Neural progenitor cell (in vitro differentiated cells): ENCODE data around the gene DRG1.
"Not testable (repeated sequence)": the region's sequence is repeated elsewhere in the genome, so short reads cannot be mapped to it uniquely, and the experiment has no call there.

Experiments
- EZH2 ChIP-seq: fragments of 200-600 bp; sonication (generic); IDR thresholded peaks from 2 replicates; pipeline ENCODE4 v1.6.1; 2017; ENCODE audit warnings: antibody characterized with exemption, mild to moderate bottlenecking, moderate library complexity
- EZH2phosphoT487 ChIP-seq: fragments of 200-600 bp; sonication (generic); IDR thresholded peaks from 2 replicates; pipeline ENCODE4 v1.6.1; 2017; ENCODE audit warnings: antibody characterized with exemption
- TF ChIP-seq, protein P1 (sequence below): fragments of 200-600 bp; sonication (generic); IDR thresholded peaks from 2 replicates; pipeline ENCODE4 v1.5.1; 2017; ENCODE audit warnings: antibody characterized with exemption, mild to moderate bottlenecking

- TF ChIP-seq EZH2, EZH2phosphoT487: not testable (repeated sequence)
- TF ChIP-seq, protein P1, sequence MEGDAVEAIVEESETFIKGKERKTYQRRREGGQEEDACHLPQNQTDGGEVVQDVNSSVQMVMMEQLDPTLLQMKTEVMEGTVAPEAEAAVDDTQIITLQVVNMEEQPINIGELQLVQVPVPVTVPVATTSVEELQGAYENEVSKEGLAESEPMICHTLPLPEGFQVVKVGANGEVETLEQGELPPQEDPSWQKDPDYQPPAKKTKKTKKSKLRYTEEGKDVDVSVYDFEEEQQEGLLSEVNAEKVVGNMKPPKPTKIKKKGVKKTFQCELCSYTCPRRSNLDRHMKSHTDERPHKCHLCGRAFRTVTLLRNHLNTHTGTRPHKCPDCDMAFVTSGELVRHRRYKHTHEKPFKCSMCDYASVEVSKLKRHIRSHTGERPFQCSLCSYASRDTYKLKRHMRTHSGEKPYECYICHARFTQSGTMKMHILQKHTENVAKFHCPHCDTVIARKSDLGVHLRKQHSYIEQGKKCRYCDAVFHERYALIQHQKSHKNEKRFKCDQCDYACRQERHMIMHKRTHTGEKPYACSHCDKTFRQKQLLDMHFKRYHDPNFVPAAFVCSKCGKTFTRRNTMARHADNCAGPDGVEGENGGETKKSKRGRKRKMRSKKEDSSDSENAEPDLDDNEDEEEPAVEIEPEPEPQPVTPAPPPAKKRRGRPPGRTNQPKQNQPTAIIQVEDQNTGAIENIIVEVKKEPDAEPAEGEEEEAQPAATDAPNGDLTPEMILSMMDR, result not testable (repeated sequence)
Measured at GRCh38 chr22:31378651-31379050, 20.8 kb upstream of the DRG1 start.
